GM19351 (cell line): ENCODE measurements around the gene ZNF286A.
"Not testable (repeated sequence)": the region's sequence is repeated elsewhere in the genome, so short reads cannot be mapped to it uniquely, and the experiment has no call there.

Source experiments
- ATAC-seq: cut with Tn5 transposase; IDR thresholded peaks from one replicate; pipeline ENCODE4 v1.9.1; 2021; ENCODE audit warnings: mild to moderate bottlenecking, moderate library complexity; ENCODE audit not compliant: unreplicated experiment

ZNF286A gene

GRCh38 chr17:15699413-15699924 lies at the start of gene ZNF286A:
Gene ZNF286A, plus strand, starts transcription at chr17:15699752. Its CDS starts 578 bp downstream, at chr17:15700330.
- ATAC-seq: peak; percentile 96

- no peak for ATAC-seq
These were observed 49.6 kb upstream of the ZNF286A start for GRCh38 chr17:15649861-15650421.

- no peak for ATAC-seq
These were observed 48.6 kb upstream of the ZNF286A start for GRCh38 chr17:15650741-15651582.

- peak; percentile 92 for ATAC-seq
These were observed 47.9 kb upstream of the ZNF286A start for GRCh38 chr17:15651583-15652110.

- no peak for ATAC-seq
These were observed 46.6 kb upstream of the ZNF286A start for GRCh38 chr17:15652960-15653359.

GRCh38 chr17:15654401-15654800 lies 45.2 kb upstream of the ZNF286A start:
- not testable (repeated sequence) for ATAC-seq

GRCh38 chr17:15654886-15655561 lies 44.5 kb upstream of the ZNF286A start:
- ATAC-seq: no peak

- no peak for ATAC-seq
These were observed 41.7 kb upstream of the ZNF286A start for GRCh38 chr17:15657868-15658267.

GRCh38 chr17:15658296-15658695 lies 41.3 kb upstream of the ZNF286A start:
- ATAC-seq: no peak

GRCh38 chr17:15659236-15659635 lies 40.3 kb upstream of the ZNF286A start:
- no peak for ATAC-seq

- no peak for ATAC-seq
These were observed 39.9 kb upstream of the ZNF286A start for GRCh38 chr17:15659663-15660062.

GRCh38 chr17:15660077-15660476 lies 39.5 kb upstream of the ZNF286A start:
- ATAC-seq: no peak

- ATAC-seq: no peak
These were observed 36.9 kb upstream of the ZNF286A start for GRCh38 chr17:15662681-15663080.

- no peak for ATAC-seq
These were observed 36.4 kb upstream of the ZNF286A start for GRCh38 chr17:15663176-15663575.

- ATAC-seq: no peak
These were observed 35.9 kb upstream of the ZNF286A start for GRCh38 chr17:15663691-15664090.

- not testable (repeated sequence) for ATAC-seq
These were observed 30.0 kb upstream of the ZNF286A start for GRCh38 chr17:15669526-15669925.

- not testable (repeated sequence) for ATAC-seq
These were observed 24.9 kb upstream of the ZNF286A start for GRCh38 chr17:15674640-15675039.

GRCh38 chr17:15675991-15676390 lies 23.6 kb upstream of the ZNF286A start:
- ATAC-seq: not testable (repeated sequence)

GRCh38 chr17:15683135-15683534 lies 16.4 kb upstream of the ZNF286A start:
- ATAC-seq: not testable (repeated sequence)

- peak; percentile 98 for ATAC-seq
These were observed 15.6 kb upstream of the ZNF286A start, which contains the start of gene TRIM16 for GRCh38 chr17:15683824-15684478. Gene TRIM16, minus strand, starts transcription at chr17:15684311. Its CDS starts 32,702 bp downstream, at chr17:15651609.

- not testable (repeated sequence) for ATAC-seq
These were observed 12.1 kb upstream of the ZNF286A start for GRCh38 chr17:15687494-15687893.
